Measurements from ENCODE around the gene CNTFR.

Gene CNTFR

DNA sequence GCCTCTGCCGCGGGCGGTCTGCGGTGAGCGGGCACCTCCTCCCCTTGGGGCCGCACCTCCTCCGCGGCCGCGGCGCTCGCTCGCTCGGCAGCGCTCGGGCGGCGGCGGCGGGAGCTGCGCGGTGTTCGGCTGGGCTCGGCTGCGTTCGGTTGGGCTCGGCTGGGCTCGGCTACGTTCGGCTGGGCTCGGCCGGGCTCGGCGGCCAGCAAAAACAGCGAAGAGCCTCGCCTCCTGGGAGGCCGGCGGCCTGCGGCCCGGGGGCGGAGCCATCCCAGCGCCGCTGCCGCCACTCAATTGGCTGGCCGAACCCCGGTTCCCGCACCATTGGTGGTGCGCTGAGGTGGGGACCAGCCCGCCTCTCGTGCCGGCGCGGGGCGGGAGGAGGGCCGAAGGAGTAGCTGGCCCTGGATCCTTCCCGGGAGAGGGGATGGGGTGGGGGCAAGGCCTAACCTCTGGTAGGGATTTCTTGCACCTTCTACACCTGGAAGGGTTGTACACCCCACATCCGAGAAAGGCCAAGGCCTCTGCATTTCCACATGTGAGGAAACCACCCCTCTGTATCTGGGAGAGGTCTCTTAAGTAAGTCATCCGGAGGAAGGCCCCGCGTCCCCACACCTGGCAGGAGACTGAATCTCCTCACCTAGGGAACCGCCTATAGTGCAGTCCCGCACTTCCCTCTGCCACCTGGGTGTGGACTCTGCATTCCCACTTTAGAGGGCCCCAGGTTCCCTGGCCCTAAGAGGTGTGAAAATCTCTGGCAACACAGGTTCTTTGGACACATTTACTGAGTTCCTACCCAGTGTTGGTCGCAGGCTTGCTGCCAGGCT lies 66.3 kb downstream of the CNTFR start, which contains the start of gene ENHO:
Gene ENHO, minus strand, starts transcription at position 20 of the 827 bp plus-strand sequence. CDS start 1,295 bp downstream, outside the sequence.
- peak; percentile 55 for DNase-seq (ENCODE audit: extremely low read depth, low read depth)
- TF ChIP-seq, protein P1, sequence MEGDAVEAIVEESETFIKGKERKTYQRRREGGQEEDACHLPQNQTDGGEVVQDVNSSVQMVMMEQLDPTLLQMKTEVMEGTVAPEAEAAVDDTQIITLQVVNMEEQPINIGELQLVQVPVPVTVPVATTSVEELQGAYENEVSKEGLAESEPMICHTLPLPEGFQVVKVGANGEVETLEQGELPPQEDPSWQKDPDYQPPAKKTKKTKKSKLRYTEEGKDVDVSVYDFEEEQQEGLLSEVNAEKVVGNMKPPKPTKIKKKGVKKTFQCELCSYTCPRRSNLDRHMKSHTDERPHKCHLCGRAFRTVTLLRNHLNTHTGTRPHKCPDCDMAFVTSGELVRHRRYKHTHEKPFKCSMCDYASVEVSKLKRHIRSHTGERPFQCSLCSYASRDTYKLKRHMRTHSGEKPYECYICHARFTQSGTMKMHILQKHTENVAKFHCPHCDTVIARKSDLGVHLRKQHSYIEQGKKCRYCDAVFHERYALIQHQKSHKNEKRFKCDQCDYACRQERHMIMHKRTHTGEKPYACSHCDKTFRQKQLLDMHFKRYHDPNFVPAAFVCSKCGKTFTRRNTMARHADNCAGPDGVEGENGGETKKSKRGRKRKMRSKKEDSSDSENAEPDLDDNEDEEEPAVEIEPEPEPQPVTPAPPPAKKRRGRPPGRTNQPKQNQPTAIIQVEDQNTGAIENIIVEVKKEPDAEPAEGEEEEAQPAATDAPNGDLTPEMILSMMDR (IDR thresholded peaks at IDR 0.05; ENCODE audit: low read depth, low read length), result no peak

DNA sequence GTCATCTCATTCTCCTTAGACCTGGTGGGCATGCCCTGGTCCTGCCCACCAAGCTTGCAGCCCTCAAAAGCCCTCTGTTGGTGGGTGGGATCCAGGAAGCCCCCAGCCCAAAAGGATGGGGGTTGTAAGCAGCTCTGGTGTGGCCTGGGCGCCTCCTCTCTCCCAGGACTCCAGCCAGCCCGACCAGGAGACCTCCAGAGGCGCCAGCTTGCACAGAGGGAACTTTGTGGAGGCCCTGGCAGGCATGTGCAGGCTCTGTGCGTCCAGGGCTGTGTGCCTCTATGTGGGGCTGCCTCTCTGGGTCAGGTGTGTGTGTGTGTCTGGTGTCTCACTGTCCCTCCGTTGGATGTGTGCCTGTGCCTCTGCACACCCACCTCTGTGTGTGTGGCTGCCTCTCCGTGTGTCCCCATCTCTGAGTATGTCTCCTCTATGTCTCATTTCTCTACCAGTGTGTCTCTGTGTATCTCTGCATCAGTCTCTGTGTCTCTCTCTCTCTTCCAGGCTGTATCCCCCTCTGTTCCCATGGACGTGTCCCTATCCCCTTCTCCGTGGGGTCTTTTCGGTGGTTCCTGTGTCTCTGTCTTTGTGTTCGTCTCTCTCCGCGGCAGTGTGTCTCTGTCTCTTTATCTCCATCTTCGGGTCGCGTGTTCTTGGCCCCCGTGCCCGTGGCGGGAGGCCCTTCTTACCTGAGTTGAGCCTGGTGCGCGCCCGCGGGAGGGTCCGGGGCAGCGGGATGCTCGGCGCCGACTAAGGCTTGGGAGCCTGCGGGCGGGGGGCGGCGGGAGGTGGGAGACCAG lies 67.2 kb downstream of the CNTFR start:
- DNase-seq (ENCODE audit: extremely low read depth, low read depth), result no peak
- TF ChIP-seq, protein P1 (IDR thresholded peaks at IDR 0.05; ENCODE audit: low read depth, low read length), result no peak

DNA sequence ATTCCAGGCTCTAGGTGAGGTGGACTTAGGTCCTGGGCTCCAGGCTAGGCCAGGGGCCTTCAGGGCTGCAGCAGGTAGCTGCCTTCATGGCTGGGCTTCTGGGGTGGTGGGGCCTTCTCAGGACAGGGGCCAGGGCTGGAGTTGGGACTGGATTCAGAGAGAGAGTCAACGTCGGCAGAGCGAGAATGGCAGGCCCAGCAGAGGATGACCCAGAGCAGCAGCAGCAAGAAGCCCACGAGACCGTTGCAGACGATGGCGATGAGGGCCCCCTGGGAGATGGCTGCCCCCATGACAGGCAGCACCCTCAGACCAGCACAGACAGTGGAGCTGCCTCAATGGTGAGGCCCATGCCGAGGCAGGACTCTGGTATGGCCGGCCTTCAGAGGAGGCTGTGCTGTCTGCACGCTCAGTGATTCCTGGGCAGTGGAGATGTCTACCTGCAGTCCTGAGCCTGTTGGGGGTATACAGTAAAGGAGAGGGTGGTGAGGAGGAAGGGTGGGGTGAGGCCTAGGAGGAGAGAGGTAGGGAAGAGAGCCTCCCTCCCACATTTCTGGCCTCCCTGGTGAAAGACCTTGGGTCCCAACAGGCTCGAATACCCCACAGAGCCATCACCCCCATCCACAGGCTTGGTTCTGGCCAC lies 68.0 kb downstream of the CNTFR start:
- TF ChIP-seq, protein P1 (IDR thresholded peaks at IDR 0.05; ENCODE audit: low read depth, low read length), result no peak
- DNase-seq (ENCODE audit: extremely low read depth, low read depth), result no peak

DNA sequence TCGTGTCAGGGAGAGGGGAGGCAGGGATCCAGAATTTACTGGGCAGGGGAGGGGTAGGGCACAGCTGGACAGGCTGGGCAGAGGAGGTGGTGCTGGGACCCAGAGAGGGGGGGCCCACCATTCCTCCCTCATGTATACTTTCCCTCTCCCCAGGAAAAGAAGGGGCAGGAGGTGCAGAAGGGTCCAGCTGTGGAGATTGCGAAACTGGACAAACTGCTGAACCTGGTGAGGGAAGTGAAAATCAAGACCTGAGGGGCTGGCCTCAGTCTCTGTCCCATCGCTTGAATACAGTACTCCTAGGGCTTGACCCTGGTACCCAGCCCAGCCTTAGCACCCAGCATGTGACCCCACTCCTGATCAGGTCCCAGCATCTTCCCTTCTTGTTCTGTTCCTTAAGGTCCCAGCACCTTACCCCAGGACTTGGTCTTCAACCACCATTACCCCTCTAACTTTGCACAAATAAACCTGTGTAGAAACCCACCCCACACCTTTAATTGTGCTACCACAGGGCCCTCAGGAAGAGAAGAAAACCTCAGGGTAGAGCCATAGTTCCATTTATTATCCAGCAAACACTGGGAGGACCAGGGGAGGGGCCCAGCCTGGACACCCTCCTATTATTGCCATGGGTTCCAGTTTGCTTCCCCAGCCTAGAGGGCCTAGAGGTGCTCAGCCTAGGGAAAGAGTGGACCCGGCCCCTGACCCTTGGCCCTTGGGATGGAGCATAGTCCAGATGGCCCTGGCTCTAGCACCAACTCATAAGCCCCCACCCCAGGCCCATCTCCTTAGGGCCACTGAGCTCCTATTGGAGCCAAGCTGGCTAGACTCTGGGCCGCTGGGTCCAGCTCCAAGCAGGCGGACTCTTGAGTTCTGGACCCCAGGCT lies 68.8 kb downstream of the CNTFR start:
- DNase-seq (ENCODE audit: extremely low read depth, low read depth), result no peak
- TF ChIP-seq, protein P1 (IDR thresholded peaks at IDR 0.05; ENCODE audit: low read depth, low read length), result no peak

DNA sequence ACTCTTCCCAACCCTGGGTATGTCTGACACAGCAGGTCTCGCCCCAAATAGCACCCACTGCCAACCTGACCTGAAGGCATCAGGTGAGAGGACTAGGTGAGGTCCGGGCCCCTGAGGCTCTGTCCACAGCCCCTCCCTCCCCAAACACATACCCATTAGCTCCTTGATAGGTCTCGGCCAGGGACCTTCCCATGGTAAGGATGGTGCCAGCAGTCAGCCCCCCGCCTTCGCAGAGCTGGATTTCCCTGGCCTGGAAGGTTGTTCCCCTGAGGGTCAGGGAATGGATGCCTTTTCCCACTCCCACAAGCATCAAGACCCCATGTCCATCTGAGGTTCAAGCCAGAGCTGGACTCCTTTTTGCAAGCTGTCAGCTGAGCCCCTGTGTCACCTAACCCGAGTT lies 69.4 kb downstream of the CNTFR start:
- TF ChIP-seq, protein P1 (IDR thresholded peaks at IDR 0.05; ENCODE audit: low read depth, low read length), result no peak
- DNase-seq (ENCODE audit: extremely low read depth, low read depth), result no peak

GRCh38 chr9:34519321-34520020 lies 70.1 kb downstream of the CNTFR start:
- no peak for DNase-seq (ENCODE audit: extremely low read depth, low read depth)
- TF ChIP-seq, protein P1 (IDR thresholded peaks at IDR 0.05; ENCODE audit: low read depth, low read length), result no peak
